Stimulated activated CD8-positive, alpha-beta memory T cell treated with anti-CD3 and anti-CD28 coated beads, Interleukin-2, amount 100 ng/mL, for 48 hours (primary cell): Measurements from ENCODE around the gene CNKSR3.

Experiments
- DNase-seq, 2 donors: peaks; one replicate each; pipeline ENCODE4 v3.0.0-alpha.2; 2020; ENCODE audit warnings: low read depth in 2 of 2

Gene CNKSR3

DNA sequence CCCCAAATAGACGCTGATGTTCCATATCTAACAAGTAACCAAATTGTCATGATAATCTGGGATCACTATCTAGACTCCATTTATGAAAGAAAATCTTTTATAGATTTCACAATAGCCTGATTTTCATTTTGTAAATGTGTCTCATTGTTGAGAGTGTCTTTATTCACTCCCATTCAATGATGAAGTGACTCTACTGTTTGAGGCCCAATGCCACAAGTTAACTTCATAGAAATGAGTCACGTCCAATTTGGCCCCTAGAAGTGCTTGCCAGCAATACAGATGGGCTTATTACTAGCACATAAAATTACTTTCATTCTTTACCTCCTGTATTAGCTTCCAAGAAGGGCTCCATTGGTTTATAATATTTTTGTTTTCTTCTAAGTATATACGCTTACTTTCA lies 160.2 kb downstream of the CNKSR3 start:
- no peak for DNase-seq

DNA sequence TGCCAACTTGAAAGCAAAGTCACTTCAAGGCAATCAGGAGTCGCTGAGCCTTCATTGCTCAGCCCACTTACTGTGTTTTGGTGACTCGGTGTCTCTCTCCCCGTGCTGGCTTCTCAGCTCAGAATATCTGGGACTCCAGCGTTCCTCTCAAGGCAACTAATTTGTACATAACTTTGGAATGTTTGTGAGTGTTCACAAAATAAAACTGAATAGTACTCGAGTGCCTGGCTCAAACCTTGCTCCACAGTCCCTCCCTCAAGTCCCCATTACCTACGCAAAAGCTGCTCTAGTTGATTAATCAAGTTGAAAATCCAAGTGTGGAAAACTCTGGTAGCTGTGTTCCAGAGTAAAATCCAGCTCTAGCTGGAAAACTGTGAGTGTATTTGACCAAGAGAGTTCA lies 162.5 kb downstream of the CNKSR3 start:
- DNase-seq, result no peak

DNA sequence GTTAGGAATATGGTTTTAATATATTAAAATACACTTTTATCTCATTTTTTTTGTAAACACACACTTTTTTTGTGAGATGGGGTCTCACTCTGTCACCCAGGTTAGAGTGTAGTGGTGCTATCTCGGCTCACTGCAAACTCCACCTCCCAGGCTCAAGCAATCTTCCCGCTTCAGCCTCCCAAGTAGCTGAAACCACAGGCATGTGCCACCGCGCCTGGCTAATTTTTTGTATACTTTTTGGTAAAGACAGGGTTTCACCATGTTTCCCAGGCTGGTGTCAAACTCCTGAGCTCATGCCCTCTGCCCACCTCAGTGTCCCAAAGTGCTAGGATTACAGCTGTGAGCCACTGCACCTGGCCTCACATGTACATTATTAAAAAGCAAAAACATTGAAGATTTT lies 164.7 kb downstream of the CNKSR3 start:
- DNase-seq, result no peak

DNA sequence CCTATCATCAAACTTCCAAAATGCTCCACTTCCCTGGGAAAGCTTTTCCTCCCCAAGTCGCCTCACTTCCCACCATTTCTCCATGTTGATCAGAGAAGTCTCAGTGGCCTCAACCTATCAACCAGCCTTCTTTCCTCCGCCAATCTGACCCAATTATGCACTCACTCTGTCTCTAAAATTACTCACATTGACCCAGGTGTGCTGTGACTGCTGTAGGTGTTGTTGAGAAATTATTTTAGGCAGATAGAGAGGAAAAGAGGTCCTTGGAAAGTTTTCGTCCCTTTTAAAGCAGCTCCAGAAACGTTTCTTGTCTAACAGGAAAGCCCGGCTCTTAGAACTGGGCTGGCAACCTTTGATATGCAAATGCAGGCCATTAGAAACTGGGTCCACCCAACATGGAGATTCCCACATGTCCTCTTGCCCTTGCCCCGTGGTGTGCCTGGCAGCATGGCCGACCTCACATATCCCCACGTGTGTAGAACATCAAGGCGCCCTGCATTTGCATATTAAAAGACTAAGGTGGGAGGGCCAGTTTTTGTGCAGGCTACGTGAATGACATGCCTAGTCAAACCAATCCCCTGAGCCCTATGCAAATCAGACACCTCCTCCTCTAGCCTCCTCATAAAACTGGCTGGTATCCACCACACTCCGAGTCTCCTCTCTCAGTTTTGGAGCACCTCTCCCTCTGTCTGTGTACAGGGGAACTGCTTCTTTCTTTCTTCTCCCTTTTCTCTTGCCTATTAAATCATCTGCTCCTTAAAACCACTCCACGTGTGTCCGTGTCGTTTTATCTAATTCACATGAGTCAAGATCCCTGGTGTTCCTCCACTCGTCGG lies 166.8 kb downstream of the CNKSR3 start:
- no peak for DNase-seq

DNA sequence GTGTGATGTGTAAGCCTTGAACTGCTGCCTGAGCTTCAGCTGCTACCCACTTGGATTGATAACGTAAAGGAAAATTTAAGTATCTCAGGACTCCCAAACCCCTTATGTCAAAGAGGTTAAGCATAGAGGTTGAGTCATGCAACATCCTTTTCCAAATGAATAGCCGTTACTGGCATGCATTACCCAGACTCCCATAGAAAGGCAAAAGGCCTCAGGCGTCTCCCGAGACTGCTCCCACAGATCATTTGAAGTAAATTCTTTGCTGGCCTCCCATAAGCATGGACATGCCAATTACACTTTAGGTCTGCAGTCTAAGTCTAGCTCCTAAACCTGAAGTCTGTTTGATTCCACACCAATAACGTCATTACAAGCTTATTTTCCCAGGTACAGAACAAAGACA lies 168.6 kb downstream of the CNKSR3 start:
- no peak for DNase-seq

DNA sequence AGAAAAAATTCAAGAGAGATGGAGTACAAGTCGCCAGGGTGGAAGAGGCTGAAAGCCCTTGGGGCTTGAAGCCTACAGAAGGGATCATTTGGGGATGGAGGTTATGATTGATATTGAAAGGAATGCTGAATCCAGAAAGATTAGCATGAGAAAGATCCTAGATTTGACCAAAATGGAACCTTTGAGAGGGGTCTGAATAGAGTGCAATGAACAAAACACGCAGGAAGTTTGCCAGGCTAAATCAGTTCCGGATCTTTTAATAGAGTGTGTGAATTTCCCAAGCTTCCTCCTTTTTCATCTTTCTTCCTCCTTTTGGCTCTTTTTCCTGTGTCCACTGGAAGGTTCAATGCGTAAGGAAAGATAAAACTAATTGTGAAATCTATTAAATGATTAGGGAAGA lies 169.1 kb downstream of the CNKSR3 start:
- no peak for DNase-seq
